ENCODE measurements around the gene KCNQ1.

GRCh38 chr11:2555336-2555735 lies 110.5 kb downstream of the KCNQ1 start:
- TF ChIP-seq, protein P1, sequence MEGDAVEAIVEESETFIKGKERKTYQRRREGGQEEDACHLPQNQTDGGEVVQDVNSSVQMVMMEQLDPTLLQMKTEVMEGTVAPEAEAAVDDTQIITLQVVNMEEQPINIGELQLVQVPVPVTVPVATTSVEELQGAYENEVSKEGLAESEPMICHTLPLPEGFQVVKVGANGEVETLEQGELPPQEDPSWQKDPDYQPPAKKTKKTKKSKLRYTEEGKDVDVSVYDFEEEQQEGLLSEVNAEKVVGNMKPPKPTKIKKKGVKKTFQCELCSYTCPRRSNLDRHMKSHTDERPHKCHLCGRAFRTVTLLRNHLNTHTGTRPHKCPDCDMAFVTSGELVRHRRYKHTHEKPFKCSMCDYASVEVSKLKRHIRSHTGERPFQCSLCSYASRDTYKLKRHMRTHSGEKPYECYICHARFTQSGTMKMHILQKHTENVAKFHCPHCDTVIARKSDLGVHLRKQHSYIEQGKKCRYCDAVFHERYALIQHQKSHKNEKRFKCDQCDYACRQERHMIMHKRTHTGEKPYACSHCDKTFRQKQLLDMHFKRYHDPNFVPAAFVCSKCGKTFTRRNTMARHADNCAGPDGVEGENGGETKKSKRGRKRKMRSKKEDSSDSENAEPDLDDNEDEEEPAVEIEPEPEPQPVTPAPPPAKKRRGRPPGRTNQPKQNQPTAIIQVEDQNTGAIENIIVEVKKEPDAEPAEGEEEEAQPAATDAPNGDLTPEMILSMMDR (IDR thresholded peaks at IDR 0.05; ENCODE audit: borderline replicate concordance, extremely low read depth, low read length, poor library complexity, severe bottlenecking), result no peak
- TF ChIP-seq EZH2 (IDR thresholded peaks at IDR 0.05; ENCODE audit: borderline replicate concordance, low read depth, low read length, severe bottlenecking), result no peak
